Astrocyte of the spinal cord (primary cell): ENCODE data around the gene ZNF8.

Experiments used
- DNase-seq: peaks from one replicate; pipeline ENCODE4 v3.0.0; 2011; ENCODE audit warnings: low read depth, low spot score
- H3K4me3 ChIP-seq: 2 replicates; pipeline ENCODE4 v1.5.1; 2011; ENCODE audit warnings: low read depth, mild to moderate bottlenecking, low read length, moderate library complexity
- in situ Hi-C: cut with HindIII; loops from 2 replicates; pipeline ENCODE4 v1.10.0; 2017; ENCODE audit warnings: low sequenced_read_pairs
- TF ChIP-seq, protein P1 (sequence below): IDR thresholded peaks from 2 replicates; pipeline ENCODE4 v1.5.1; 2012; ENCODE audit warnings: low read depth, mild to moderate bottlenecking, low read length, inconsistent platforms

ZNF8 gene

DNA sequence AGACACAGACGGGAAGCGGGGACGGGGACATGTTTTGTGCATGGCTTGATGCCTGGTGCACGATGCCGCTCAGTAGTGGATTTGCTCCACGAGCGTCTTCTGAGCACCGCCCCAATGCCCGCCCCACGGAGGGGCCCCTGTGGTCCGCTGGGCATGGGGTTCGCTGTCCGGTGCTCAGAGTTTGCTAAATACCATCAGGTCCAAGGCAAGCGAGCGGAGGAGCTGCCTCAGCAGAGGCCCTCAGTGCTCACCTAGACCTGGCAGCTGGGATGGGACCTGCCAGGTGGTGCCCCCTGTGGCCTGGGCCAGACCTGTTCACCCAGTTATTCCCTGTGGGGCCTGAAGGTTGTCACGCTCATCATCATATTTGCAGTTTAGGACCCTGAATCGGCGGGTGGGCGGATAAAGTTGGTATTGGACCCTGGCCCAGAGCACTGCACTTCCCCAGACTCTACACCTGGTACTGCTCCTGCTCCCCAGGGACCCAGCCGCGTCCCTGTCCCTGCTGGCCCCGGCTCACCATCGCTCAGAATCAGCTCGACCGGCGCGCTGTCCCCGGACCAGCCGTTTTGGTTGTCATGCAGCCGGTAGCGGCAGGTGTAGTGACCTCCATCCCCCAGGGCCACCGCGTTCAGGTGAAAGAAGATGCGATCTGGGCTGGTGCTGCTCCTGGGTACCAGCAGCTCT is 72.3 kb downstream of the ZNF8 start:
- no peak overlapping the region for H3K4me3 ChIP-seq
- in situ Hi-C loops = no loop called here
- DNase-seq = no peak
- TF ChIP-seq, protein P1, sequence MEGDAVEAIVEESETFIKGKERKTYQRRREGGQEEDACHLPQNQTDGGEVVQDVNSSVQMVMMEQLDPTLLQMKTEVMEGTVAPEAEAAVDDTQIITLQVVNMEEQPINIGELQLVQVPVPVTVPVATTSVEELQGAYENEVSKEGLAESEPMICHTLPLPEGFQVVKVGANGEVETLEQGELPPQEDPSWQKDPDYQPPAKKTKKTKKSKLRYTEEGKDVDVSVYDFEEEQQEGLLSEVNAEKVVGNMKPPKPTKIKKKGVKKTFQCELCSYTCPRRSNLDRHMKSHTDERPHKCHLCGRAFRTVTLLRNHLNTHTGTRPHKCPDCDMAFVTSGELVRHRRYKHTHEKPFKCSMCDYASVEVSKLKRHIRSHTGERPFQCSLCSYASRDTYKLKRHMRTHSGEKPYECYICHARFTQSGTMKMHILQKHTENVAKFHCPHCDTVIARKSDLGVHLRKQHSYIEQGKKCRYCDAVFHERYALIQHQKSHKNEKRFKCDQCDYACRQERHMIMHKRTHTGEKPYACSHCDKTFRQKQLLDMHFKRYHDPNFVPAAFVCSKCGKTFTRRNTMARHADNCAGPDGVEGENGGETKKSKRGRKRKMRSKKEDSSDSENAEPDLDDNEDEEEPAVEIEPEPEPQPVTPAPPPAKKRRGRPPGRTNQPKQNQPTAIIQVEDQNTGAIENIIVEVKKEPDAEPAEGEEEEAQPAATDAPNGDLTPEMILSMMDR = no peak

DNA sequence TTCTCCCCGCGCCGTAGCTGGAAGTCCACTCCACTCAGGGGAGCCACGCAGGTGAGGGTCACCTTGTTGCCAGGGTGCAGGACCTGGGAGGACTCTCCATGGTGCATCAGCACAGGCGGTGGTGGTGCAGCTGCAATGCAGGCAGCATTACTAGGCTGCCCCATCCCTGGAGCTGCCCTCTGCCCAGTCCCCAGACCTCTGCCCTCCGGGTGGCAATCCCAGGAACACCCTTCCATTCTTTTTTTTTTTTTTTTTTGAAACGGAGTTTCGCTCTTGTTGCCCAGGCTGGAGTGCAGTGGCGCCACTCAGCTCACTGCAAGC is 72.8 kb downstream of the ZNF8 start:
- TF ChIP-seq, protein P1 = no peak
- in situ Hi-C loops = no loop called here
- no peak for DNase-seq
- no peak overlapping the region for H3K4me3 ChIP-seq

DNA sequence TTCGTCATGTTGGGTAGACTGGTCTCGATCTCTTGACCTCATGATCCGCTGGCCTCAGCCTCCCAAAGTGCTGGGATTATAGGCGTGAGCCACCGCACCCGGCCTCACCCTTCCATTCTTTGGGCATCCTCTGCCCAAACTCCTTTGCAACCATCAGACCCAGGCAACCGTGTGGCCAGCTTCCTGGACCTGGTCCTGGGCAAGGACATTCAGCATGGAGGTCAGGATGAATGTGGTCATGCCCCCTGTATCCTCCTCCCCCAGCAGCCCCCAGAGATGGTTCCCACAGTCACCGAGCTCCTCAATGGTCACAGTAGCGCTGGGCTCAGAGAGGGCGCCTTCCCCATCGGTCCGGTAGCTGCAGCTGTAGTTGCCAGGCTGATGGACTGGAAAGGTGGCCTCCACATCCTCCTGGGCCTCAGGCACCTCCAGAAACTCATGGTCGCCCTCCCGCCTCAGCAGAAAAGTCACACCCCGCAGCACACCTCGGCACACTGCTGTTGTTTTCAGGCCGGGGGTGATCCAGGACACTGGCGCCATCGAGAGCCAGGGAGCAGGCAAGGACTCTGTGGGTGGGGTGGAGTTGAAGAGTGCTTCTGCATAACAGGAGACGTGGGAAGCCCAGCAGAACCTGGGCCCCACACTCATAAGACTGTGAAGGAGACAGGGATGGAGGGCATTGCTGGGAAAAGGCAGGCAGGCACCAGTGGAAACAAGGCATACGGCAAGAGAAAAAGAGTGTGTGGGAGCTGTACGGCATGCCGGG is 73.4 kb downstream of the ZNF8 start:
- TF ChIP-seq, protein P1 = no peak
- in situ Hi-C loops = no loop called here
- DNase-seq = no peak
- H3K4me3 ChIP-seq = no peak overlapping the region
